ENCODE results near the gene KIF16B.
"Not testable (repeated sequence)": the region's sequence is repeated elsewhere in the genome, so short reads cannot be mapped to it uniquely, and the experiment has no call there.

KIF16B gene, protein sequence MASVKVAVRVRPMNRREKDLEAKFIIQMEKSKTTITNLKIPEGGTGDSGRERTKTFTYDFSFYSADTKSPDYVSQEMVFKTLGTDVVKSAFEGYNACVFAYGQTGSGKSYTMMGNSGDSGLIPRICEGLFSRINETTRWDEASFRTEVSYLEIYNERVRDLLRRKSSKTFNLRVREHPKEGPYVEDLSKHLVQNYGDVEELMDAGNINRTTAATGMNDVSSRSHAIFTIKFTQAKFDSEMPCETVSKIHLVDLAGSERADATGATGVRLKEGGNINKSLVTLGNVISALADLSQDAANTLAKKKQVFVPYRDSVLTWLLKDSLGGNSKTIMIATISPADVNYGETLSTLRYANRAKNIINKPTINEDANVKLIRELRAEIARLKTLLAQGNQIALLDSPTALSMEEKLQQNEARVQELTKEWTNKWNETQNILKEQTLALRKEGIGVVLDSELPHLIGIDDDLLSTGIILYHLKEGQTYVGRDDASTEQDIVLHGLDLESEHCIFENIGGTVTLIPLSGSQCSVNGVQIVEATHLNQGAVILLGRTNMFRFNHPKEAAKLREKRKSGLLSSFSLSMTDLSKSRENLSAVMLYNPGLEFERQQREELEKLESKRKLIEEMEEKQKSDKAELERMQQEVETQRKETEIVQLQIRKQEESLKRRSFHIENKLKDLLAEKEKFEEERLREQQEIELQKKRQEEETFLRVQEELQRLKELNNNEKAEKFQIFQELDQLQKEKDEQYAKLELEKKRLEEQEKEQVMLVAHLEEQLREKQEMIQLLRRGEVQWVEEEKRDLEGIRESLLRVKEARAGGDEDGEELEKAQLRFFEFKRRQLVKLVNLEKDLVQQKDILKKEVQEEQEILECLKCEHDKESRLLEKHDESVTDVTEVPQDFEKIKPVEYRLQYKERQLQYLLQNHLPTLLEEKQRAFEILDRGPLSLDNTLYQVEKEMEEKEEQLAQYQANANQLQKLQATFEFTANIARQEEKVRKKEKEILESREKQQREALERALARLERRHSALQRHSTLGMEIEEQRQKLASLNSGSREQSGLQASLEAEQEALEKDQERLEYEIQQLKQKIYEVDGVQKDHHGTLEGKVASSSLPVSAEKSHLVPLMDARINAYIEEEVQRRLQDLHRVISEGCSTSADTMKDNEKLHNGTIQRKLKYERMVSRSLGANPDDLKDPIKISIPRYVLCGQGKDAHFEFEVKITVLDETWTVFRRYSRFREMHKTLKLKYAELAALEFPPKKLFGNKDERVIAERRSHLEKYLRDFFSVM (N-terminal part only)

DNA sequence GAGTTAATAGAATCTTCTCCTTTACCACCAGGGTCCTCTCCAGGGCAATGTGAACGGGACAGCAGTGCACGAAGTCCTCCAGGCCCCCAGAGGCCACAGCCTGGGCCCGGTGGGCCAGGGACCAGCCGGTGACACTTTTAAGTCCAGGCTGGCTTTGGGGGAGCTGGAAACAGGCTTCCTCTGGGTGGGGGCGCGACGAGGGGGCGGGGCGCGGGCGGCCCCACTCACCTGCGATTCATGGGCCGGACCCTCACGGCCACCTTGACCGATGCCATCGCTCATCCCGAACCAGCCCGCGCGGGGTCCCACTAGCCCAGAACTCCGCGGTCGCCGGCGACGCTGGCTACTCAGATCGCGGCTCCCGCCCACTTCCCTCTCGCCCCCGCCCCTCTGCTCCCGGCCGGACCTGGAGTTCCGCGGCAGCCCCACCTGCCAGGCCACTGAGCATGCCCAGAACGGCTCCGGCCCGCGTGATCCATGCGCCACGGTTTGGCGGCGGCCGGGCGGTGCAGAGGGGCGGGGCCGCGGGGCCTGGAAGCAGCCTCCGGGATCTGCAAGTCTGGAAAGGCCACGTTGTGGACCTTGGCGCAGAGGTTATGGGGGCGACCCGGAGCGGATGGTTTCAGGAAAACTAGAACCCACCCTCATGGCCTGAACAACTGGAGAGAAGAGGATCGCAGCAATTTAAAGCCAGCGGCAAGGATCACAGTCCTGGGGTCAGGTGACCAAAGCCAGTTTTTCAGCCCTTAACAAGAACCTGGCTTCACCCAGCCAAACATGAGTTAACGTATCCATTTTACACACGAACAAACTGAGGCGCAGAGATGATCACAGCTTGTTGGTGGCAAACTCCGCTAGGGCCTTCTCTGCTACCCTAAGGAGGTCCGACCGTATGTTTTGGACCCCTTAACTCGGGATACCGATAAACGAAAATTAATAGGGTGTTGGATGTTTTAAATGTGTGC is at the start of gene KIF16B:
Gene KIF16B, minus strand, starts transcription at position 448 of the 965 bp plus-strand sequence. Its CDS starts 173 bp downstream, at position 275.
- peak; percentile 93 for DNase-seq (ENCODE audit: low spot score)

DNA sequence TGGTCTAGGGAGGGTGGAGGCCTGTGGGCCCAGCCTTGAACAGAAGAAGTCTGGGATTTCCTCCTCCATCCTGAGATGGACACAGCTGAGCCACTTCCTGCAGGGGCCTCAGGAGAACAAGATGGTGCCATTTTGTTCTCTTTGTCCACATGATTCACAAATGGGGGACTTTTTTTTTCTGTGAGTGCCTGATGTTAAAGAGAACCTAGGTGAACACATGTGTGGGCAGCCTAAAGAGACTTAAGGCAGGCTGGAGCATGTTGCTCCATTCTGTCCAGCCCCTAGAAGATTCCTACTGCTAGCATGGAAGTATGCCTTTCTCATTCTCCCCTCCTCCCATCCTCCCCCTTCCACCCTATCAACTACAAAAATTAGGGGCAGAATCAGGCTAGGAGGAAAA is 49.3 kb upstream of the KIF16B start:
- no peak for DNase-seq (ENCODE audit: low spot score)

DNA sequence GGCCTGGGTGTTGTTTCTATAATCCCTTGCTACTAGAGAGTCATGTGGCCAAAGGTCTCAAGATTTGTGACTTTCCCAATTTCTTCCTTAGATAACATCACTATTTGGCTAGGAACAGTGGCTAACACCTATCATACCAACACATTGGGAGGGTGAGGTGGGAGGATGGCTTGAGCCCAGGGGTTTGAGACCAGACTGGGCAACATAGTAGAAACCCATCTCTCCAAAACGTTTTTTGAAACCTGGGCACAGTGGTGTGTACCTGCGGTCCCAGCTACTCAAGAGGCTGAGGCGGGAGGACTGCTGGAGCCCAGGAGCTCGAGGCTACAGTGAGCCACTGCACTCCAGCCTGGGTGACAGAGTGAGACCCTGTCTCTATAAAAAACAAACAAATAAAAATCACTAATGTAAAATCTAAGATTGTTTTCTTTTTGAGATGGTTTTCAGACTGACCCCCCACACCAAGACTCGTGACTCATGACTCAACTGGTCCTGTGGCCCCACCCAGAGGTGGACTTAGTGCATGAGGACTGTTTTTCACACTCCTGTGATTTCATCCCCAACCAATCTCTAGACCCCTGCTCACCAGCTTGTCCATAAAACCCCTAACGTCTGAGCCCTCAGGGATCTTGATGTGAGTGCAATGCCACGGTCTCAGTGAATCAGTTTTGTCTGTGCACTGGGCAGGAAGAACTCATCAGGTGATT is 48.3 kb upstream of the KIF16B start:
- no peak for DNase-seq (ENCODE audit: low spot score)

DNA sequence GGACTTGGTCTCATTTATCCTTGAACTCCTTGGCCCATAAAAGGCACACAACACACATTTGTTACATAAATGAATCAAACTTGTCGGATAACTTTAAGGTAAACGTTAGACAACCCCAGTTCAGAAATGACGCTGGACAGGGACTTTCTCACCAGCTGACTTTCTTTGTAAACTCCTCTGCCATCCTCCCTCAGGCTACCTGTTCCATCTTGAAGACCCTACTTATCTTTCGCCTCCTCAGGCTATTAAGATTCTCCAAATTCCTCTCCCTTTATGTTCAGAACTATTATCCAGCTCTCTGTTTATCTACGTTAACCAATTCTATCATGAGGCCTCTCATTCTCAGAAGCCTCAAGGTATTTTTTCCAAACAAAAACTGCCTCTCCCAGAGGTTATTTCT is 47.7 kb upstream of the KIF16B start:
- no peak for DNase-seq (ENCODE audit: low spot score)

DNA sequence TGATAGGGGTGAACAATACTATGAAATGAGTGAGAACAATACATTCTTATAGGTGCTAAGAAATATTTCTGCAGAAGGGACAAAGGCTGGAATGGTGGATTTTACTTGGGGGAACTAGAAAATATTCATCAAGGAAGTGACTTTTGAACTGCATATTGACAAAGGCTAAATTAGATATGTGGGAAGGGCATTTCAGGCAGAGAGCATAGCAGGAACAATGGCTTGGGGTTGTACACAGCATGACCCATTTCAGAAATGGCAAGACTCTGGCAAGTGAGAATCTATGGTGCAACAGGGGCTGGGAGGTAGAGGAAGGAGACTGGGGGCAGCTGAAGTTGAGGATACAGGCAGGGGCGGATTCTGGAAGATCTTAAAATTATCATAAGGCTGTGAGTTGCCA is 46.7 kb upstream of the KIF16B start:
- no peak for DNase-seq (ENCODE audit: low spot score)

DNA sequence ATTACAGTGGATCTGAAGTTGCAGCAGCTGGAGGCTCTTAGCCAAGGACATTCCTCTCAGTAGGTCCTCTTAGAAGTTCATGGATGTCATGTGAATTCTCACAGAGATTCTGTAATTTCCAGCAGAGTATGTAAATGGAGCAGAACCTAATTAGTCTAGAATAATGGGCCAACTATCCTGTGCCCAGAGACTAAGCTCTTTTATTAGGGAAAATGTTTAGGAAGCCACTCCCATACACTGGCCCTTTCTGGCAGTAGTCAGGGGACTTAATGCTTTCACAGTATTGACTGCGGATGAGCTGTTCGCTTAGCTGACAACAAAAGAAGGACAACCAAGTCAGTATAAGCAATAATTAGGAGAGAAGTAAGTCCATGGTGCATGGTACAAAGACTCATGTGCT is 43.8 kb upstream of the KIF16B start:
- no peak for DNase-seq (ENCODE audit: low spot score)

DNA sequence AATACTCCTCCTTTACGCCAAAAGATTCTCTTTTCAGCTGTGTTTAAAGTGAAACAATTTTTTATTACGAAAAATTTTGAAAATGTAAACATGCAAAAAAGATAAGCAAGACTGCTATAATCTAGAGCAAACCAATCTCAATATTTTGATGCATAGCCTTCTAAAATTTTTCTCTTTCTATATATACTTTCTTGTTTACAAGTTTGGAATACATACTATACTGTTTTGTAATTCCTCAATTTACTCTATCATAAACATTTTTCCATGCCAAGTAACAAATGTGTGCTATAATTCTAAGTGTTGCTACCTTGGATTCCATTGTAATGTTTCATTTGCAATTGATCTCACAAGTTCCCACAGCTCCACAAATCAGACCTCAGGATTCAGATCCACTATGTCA is 43.1 kb upstream of the KIF16B start:
- DNase-seq (ENCODE audit: low spot score) = no peak

DNA sequence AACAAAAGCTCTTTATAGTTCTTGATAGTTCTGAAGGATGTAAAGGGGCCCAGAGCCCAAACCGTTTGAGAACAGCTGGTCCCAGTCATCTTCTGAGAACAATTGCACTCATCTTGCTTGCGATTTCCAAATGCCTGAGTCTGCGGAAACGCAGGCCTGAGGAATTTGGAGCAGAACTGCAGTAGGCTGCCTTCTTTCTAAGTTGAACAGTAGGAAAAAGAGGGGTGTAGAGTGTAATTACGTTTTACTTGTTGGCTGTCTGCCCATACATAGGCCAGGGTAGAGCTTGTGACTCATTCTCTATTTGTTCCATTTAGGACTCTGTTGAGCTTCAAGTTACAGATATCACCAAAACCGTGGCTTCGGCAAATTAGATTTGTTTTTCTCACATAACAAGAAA is 42.0 kb upstream of the KIF16B start:
- peak; percentile 7 for DNase-seq (ENCODE audit: low spot score)

DNA sequence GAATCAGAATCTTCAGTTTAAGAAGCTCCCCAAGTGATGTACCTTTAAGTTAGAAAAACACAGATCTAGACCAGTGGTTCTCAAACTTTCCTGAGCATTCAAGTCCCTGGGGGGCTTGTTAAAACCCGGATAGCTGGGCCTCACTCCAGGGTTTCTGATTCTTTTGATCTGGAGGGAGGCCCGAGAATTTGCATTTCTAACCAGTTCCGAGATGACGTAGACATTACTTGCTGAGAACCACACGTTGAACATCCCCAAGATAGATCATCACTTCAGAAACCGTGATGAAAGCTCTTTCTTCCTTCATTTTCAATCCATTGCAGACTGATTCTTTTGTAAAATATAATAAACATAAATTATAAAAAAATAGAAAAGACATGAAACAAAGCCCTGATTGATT is 40.7 kb upstream of the KIF16B start:
- no peak for DNase-seq (ENCODE audit: low spot score)

DNA sequence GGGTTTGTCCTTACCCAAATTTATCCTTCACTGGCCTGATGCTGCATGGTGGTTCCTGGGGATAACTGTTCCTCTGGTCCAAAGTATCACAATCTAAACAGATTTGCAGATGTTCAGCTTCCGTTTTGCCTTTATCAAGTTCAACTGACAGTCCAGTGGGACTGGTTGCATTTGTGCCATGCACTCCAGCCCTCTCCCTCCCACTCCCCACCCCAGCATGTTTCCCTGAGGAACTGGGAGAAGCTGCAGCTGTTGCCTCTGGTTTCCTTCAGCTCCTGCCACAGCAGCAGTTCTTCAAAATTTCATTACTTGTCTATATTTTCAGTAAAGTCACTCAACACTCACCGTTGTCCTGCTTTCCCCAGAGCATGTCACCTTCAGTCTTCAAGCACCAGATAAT is 39.5 kb upstream of the KIF16B start:
- DNase-seq (ENCODE audit: low spot score) = no peak

DNA sequence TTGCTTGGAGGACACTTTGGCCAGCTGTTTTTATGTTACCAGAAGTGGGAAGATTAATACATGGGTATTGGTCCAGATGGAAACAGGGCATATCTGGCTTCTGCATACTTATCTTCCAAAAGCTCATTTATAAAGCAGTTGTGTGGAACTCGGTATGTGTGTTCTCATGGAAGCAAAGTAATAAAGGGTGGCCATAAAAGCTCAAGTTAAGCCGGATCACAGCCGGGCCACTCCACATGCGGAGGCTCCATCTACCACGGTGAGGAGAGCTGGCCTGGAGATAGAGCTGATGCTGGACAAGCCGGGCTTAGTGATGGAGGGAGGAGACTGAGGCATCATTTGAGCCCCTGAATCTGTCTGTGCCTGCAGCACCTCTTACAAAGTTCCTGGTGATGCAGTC is 38.6 kb upstream of the KIF16B start:
- no peak for DNase-seq (ENCODE audit: low spot score)

DNA sequence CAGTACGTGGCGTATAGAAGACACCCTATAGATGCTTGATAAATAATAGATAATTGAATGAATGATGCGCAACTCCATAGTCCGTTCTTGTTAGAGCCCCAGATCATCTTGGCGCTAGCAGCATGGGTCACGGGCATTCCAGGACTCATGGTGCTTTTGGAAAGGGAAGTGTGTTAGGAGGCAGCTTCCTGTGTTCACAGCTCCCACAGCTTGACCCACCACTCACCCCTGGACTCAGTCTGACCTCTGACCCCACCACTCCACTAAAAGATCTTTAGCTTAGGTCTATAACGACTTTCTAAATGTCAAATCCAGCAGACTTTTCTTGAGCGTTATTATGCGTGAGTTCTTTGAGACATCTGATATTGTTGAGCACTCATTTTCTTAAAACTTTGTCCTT is 35.8 kb upstream of the KIF16B start:
- DNase-seq (ENCODE audit: low spot score) = no peak

DNA sequence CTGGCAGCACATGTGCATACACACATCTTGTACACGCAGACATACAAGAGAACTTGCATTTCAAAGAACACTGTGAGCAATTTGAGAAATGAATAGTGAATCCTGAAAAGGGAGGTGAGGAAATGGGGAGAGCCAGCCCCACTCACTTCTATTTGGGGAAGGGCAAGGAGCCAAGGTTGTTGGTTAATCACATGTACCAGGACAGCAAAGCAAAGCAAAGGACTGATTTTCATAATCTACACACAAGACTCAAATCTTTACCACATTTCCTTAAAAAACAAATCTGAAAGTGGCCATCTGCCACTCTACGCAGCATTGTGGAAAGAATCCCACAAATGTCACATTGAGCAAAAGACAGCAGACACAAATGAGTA is 35.0 kb upstream of the KIF16B start:
- no peak for DNase-seq (ENCODE audit: low spot score)

DNA sequence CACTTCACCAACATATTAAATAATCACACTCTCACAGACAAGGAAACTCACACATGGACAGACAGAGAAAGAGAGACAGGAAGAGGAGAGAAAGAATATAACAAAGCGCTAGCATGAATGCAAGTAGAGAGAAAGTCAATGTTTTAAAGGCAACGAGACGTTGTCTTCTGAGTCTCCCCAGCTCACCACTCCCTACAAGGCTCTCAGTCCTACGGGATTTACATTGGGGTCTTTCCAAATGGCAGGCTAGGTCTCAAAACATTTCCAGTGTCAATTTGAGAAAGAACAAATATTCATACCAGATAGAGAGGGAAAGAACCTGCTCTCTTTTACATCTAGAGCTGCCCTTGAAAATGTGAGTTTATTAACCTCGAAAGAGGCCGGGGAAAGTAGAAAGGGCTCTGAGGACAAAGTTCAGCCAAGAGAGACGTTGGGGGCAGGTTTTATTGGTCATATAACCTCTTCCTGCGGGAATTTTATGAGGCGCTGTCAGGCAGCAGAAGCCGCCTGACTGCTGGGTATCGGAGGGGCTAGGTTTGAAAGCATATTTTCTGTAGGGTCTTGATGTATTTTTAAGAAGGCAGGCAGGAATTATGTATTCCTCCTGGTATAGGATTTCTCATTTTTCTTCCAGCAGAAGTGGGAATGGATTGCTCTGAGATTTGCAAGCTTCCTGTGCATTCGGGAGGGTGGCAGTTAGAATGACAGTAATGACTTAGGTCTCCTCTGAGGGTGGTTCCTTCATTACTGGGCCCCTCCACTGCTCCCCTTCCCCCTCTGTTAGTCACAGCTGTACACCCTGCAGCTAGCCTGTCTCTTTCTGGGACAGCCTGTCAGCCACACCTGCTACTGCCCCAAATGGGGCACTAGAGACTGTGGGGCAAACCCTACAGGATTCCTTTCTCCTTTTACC is 34.4 kb upstream of the KIF16B start:
- no peak for DNase-seq (ENCODE audit: low spot score)

DNA sequence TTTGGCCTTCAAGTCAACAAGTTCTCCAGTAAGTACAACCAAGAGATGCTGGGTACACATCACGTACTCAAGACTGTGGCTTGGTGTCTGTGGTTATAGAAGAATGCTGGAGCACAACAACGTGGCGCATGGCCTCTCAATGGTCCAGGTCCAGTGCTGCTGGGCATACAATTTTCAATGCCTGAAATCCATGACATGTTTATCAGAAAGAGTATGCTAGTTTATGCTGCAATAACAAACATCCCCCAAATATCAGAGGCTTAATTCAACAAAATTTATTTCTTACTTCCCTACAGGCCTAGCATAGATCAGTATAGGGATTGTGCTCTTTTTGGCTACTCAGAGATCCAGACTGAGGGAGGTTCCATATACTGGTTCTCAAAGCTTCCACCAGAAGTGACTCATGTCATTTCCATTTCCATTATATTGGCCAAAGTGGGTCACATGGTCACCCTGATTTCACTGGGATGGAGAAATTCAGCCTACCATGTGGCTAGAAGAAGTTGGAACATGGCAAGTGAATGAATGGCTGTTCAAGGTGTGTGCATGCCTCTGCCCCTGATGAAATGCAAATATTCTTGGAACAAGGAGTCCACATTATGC is 33.3 kb upstream of the KIF16B start:
- no peak for DNase-seq (ENCODE audit: low spot score)

DNA sequence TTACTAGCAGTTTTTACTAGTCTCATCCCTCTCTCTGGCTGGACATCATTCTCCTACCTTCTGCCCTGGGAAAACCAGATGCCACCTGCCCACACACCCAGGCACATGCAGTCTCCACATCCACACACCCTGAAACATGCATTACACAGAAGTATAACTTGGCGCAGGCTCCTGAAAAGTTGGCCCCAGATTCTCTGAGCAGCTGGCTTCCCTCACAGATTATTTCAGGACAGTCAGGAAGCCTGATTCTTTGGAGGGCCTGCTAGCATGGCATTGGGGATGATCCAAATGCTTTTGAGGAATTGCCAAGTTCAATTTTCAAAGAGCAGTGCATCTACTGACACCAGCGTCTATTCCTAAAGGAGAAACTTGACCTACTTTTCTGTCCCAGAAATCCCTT is 27.8 kb upstream of the KIF16B start:
- DNase-seq (ENCODE audit: low spot score) = no peak

DNA sequence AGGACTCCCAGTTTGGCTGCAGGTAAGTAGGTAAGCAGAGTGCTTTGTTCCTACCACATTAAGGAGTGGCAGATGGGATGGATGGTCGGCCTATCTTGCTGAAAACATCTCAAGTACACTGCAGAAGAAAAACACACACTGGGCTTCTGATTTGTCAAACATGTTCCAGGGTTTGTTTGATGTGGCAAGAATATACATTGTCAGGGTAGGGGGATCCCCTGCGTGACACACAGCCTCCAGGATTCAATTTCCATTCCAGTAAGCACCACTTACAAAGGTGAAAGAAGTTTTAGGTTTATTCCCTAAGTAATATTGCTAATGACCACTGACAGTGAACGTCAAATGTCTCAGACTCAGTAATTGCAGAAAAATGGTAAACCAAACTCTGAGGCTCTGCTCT is 26.0 kb upstream of the KIF16B start:
- DNase-seq (ENCODE audit: low spot score) = no peak

DNA sequence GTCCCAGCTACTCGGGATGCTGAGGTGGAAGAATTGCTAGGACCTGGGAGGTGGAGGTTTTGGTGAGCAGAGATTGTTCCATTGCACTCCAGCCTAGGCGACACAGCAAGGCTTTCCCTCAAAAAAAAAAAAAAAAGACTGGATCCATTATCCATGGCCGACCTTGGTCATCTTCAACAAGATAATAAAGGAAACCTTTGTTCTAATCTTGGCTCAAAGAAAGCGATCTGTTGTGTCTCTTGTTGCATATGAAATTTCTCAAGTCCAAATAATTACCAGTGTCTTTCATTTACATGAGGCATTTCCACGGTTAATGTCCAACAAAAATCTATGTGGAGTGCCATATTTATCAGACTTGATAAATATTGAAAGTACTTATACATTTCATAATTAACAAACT is 23.7 kb upstream of the KIF16B start:
- DNase-seq (ENCODE audit: low spot score) = no peak

DNA sequence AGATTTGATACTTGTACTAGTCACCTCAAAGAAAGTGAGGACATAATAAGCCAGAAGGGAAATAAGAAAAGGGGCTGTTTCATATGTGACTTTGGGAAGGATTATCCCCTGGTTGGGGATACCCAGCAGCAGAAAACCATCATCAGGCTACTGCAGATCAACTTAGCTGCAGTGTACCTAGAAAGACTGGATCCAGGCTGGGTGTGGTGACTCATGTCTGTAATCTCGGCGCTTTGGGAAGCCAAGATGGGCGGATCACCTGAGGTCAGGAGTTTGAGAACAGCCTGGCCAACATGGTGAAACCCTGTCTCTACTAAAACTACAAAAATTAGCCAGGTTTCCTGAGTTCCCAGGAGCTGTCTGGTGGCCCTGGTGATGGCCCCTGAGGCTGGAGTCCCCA is 23.2 kb upstream of the KIF16B start:
- DNase-seq (ENCODE audit: low spot score) = not testable (repeated sequence)
